Measurements from ENCODE around the gene EXOC4. TPM values are rescaled to one million over a fixed set of nuclear protein-coding genes. Genes with fewer than 3 reads are reported as not detected.

The EXOC4 gene
- total RNA-seq, 1 experiment from 2014 or later, result 71.0 TPM

DNA sequence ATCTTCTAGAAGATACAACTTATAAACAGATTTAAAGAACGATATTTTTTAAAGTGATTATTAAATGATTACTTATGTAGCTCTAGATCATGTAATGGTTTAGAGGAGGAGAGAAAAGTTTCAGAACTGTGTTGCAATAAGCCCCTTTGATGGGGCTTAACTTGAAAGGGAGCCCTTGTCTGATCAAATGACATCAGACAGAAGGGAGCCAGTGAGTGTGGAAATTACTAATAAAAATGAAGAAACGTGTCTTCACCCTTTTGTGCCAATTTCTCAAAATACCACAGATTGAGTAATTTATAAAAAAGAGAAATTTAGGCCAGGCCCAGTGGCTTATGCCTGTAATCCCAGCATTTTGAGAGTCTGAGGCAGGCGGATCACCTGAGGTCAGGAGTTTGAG lies 318.2 kb downstream of the EXOC4 start:
- TF ChIP-seq POLR2AphosphoS5 (IDR thresholded peaks at IDR 0.05; ENCODE audit: low read depth, low read length) (no peak), SIN3A (IDR thresholded peaks at IDR 0.05; ENCODE audit: borderline replicate concordance, insufficient read depth, low read depth, low read length) (no peak), TCF7L2 (IDR thresholded peaks at IDR 0.05; ENCODE audit: low read depth, low read length) (no peak)
- TF ChIP-seq, protein P1, sequence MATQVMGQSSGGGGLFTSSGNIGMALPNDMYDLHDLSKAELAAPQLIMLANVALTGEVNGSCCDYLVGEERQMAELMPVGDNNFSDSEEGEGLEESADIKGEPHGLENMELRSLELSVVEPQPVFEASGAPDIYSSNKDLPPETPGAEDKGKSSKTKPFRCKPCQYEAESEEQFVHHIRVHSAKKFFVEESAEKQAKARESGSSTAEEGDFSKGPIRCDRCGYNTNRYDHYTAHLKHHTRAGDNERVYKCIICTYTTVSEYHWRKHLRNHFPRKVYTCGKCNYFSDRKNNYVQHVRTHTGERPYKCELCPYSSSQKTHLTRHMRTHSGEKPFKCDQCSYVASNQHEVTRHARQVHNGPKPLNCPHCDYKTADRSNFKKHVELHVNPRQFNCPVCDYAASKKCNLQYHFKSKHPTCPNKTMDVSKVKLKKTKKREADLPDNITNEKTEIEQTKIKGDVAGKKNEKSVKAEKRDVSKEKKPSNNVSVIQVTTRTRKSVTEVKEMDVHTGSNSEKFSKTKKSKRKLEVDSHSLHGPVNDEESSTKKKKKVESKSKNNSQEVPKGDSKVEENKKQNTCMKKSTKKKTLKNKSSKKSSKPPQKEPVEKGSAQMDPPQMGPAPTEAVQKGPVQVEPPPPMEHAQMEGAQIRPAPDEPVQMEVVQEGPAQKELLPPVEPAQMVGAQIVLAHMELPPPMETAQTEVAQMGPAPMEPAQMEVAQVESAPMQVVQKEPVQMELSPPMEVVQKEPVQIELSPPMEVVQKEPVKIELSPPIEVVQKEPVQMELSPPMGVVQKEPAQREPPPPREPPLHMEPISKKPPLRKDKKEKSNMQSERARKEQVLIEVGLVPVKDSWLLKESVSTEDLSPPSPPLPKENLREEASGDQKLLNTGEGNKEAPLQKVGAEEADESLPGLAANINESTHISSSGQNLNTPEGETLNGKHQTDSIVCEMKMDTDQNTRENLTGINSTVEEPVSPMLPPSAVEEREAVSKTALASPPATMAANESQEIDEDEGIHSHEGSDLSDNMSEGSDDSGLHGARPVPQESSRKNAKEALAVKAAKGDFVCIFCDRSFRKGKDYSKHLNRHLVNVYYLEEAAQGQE (IDR thresholded peaks at IDR 0.05; ENCODE audit: insufficient read depth in 1 of 2, low read depth in 2 of 2, low read length in 1 of 2), result no peak
- TF ChIP-seq, protein P2, sequence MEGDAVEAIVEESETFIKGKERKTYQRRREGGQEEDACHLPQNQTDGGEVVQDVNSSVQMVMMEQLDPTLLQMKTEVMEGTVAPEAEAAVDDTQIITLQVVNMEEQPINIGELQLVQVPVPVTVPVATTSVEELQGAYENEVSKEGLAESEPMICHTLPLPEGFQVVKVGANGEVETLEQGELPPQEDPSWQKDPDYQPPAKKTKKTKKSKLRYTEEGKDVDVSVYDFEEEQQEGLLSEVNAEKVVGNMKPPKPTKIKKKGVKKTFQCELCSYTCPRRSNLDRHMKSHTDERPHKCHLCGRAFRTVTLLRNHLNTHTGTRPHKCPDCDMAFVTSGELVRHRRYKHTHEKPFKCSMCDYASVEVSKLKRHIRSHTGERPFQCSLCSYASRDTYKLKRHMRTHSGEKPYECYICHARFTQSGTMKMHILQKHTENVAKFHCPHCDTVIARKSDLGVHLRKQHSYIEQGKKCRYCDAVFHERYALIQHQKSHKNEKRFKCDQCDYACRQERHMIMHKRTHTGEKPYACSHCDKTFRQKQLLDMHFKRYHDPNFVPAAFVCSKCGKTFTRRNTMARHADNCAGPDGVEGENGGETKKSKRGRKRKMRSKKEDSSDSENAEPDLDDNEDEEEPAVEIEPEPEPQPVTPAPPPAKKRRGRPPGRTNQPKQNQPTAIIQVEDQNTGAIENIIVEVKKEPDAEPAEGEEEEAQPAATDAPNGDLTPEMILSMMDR (IDR thresholded peaks at IDR 0.05), result no peak
- POLR2A ChIA-PET, result no interaction called here
- intact Hi-C loops (cut with micrococcal nuclease; ENCODE audit: unreplicated experiment), result no loop called here
- CTCF ChIA-PET, result no interaction called here
- H3K27me3 ChIP-seq (ENCODE audit: control insufficient read depth, insufficient read depth, low read length), result no peaks in the 10 kb centered on the region
- no TSS peak for BruUV-seq (replicated peaks)
- no peak overlapping the region for H3K4me3 ChIP-seq (ENCODE audit: low read depth in 2 of 2, low read length in 2 of 2)
- DNase-seq (ENCODE audit: low read depth, low spot score) (no peak), ATAC-seq (no peak)
- no peaks in the 10 kb centered on the region for H3K4me1 ChIP-seq (ENCODE audit: control insufficient read depth, insufficient read depth, low read length)
- in situ Hi-C loops (cut with HindIII; ENCODE audit: low pct_unique_long_range_greater_than_20kb, low sequenced_read_pairs), result no loop called here
- H3K36me3 ChIP-seq (ENCODE audit: control insufficient read depth, insufficient read depth, low read length), result no peaks in the 10 kb centered on the region
- no peaks in the 10 kb centered on the region for H3K9me3 ChIP-seq (ENCODE audit: control insufficient read depth, insufficient read depth, low read depth, low read length)
- no peak overlapping the region for H3K27ac ChIP-seq (ENCODE audit: low read length)

DNA sequence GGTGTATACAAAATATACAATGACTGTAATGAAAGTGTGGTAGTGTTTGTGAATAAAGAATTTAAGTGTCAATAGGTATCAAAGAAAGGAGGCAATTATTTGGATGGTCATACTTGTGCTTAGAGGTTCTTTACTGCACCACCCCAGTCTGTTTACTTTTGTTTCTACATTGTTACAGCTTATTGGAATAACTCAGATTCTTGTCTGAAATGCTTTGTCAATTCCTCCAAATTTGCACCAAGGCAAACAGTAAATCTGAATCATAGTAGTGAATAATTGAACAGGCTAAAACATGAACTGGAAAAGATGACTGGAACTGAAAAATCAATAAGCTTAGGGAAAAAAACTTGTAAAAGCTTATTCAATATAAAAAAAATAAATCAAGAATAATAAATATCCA lies 319.2 kb downstream of the EXOC4 start:
- no TSS peak for BruUV-seq (replicated peaks)
- Histone ChIP-seq H3K36me3 (ENCODE audit: control insufficient read depth, insufficient read depth, low read length) (no peaks in the 10 kb centered on the region), H3K27me3 (ENCODE audit: control insufficient read depth, insufficient read depth, low read length) (no peaks in the 10 kb centered on the region), H3K27ac (ENCODE audit: low read length) (no peak overlapping the region), H3K9me3 (ENCODE audit: control insufficient read depth, insufficient read depth, low read depth, low read length) (no peaks in the 10 kb centered on the region), H3K4me1 (ENCODE audit: control insufficient read depth, insufficient read depth, low read length) (no peaks in the 10 kb centered on the region), H3K4me3 (ENCODE audit: low read depth in 2 of 2, low read length in 2 of 2) (no peak overlapping the region)
- ChIA-PET POLR2A (no interaction called here), CTCF (no interaction called here)
- in situ Hi-C loops (cut with HindIII; ENCODE audit: low pct_unique_long_range_greater_than_20kb, low sequenced_read_pairs) (no loop called here), intact Hi-C loops (cut with micrococcal nuclease; ENCODE audit: unreplicated experiment) (no loop called here)
- no peak for DNase-seq (ENCODE audit: low read depth, low spot score)
- no peak for TF ChIP-seq TCF7L2 (IDR thresholded peaks at IDR 0.05; ENCODE audit: low read depth, low read length)
- TF ChIP-seq, protein P1 (IDR thresholded peaks at IDR 0.05; ENCODE audit: insufficient read depth in 1 of 2, low read depth in 2 of 2, low read length in 1 of 2), result no peak
- TF ChIP-seq SIN3A (IDR thresholded peaks at IDR 0.05; ENCODE audit: borderline replicate concordance, insufficient read depth, low read depth, low read length), result no peak
- TF ChIP-seq, protein P2 (IDR thresholded peaks at IDR 0.05), result no peak
- no peak for TF ChIP-seq POLR2AphosphoS5 (IDR thresholded peaks at IDR 0.05; ENCODE audit: low read depth, low read length)
- ATAC-seq, result no peak

All from Panc1 (cell line).